ENCODE results near the gene EHD2.

The EHD2 gene

GRCh38 chr19:47756953-47757608, 43.9 kb downstream of the EHD2 start:
- POLR2A ChIA-PET (ENCODE audit: low non-redundant PET), result no interaction called here
- CTCF ChIA-PET, result interaction anchor here (1.0 kb wide), 1 partner anchor 44 kb away, joined by 3 read pairs; the partner anchor contains the start of gene EHD2

GRCh38 chr19:47757617-47758442, 44.6 kb downstream of the EHD2 start:
- H3K27ac ChIP-seq, result 0 out of 2 replicates have a peak overlapping the region, but pooled peaks have one; percentile 6
- TF ChIP-seq CTCF (conservative IDR thresholded peaks at IDR 0.05; ENCODE audit: low read depth), result no peak
- ChIA-PET CTCF (interaction anchor here (0.5 kb wide), 1 partner anchor 319 kb away, joined by 4 read pairs; no protein-coding TSS in a partner anchor), POLR2A (ENCODE audit: low non-redundant PET) (interaction anchor here (0.7 kb wide), 1 partner anchor 12 kb away, joined by 5 read pairs; no protein-coding TSS in a partner anchor)
- DNase-seq (ENCODE audit: low spot score), result no peak

More at GRCh38 chr19:47756953-47757608, 43.9 kb downstream of the EHD2 start:
- DNase-seq (ENCODE audit: low spot score), result no peak
- no peak for TF ChIP-seq CTCF (conservative IDR thresholded peaks at IDR 0.05; ENCODE audit: low read depth)
- 0 out of 2 replicates have a peak overlapping the region, but pooled peaks have one; percentile 6 for H3K27ac ChIP-seq

GRCh38 chr19:47758443-47758804, 45.2 kb downstream of the EHD2 start:
- CTCF ChIA-PET, result interaction anchor here (0.5 kb wide), 1 partner anchor 320 kb away, joined by 4 read pairs; no protein-coding TSS in a partner anchor
- no peak overlapping the region for H3K27ac ChIP-seq
- no peak for TF ChIP-seq CTCF (conservative IDR thresholded peaks at IDR 0.05; ENCODE audit: low read depth)
- DNase-seq (ENCODE audit: low spot score), result no peak
- POLR2A ChIA-PET (ENCODE audit: low non-redundant PET), result interaction anchor here (0.7 kb wide), 1 partner anchor 12 kb away, joined by 5 read pairs; no protein-coding TSS in a partner anchor

DNA sequence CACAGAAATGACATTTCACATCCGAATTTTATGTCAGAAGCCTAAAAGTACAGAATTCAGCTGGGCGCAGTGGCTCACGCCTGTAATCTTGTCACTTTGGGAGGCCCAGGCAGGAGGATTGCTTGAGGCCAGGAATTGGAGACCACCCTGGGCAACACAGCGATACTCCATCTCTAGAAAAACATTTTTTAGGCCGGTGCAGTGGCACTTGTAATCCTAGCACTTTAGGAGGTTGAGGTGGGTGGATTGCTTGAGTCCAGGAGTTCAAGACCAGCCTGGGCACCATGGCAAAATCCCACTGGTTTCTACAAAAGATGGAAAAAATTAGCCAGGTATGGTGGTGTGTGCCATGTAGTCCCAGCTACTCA, 47.4 kb downstream of the EHD2 start:
- H3K27ac ChIP-seq, result no peak overlapping the region
- TF ChIP-seq CTCF (conservative IDR thresholded peaks at IDR 0.05; ENCODE audit: low read depth), result no peak
- POLR2A ChIA-PET (ENCODE audit: low non-redundant PET), result no interaction called here
- CTCF ChIA-PET, result no interaction called here
- no peak for DNase-seq (ENCODE audit: low spot score)

- ChIA-PET POLR2A (ENCODE audit: low non-redundant PET) (interaction anchor here (0.6 kb wide), 1 partner anchor 26 kb away, joined by 6 read pairs; no protein-coding TSS in a partner anchor), CTCF (no interaction called here)
- no peak overlapping the region for H3K27ac ChIP-seq
- DNase-seq (ENCODE audit: low spot score), result no peak
- no peak for TF ChIP-seq CTCF (conservative IDR thresholded peaks at IDR 0.05; ENCODE audit: low read depth)
Measured at GRCh38 chr19:47761566-47761965, 48.3 kb downstream of the EHD2 start.

GRCh38 chr19:47762151-47762550, 48.9 kb downstream of the EHD2 start:
- H3K27ac ChIP-seq, result no peak overlapping the region
- ChIA-PET POLR2A (ENCODE audit: low non-redundant PET) (interaction anchor here (0.6 kb wide), 1 partner anchor 25 kb away, joined by 6 read pairs; no protein-coding TSS in a partner anchor), CTCF (interaction anchor here (0.6 kb wide), 1 partner anchor 46 kb away, joined by 4 read pairs; no protein-coding TSS in a partner anchor)
- no peak for DNase-seq (ENCODE audit: low spot score)
- no peak for TF ChIP-seq CTCF (conservative IDR thresholded peaks at IDR 0.05; ENCODE audit: low read depth)
